Suppressor macrophage (primary cell): Measurements from ENCODE around the gene PRPF40A.
A peak's percentile ranks its signal among the peaks of the same experiment; 100 is the strongest.

Experiments used
- DNase-seq, 4 experiments: peaks; one replicate each; pipeline ENCODE4 v3.0.0-alpha.2; 2020 to 2022

PRPF40A gene

GRCh38 chr2:152716805-152717227, 445 bp downstream of the PRPF40A start:
- DNase-seq, result no peak

- peak; percentile 41 to 63 (median 50) for DNase-seq
These were observed 1.3 kb downstream of the PRPF40A start for GRCh38 chr2:152715854-152716428.

GRCh38 chr2:152715112-152715511, 2.1 kb downstream of the PRPF40A start:
- no peak for DNase-seq

GRCh38 chr2:152710713-152711112, 6.5 kb downstream of the PRPF40A start:
- no peak for DNase-seq

- no peak for DNase-seq
These were observed 8.5 kb downstream of the PRPF40A start for GRCh38 chr2:152708742-152709141.

- no peak for DNase-seq
These were observed 10.7 kb downstream of the PRPF40A start for GRCh38 chr2:152706477-152707021.

GRCh38 chr2:152701198-152701597, 16.1 kb downstream of the PRPF40A start:
- DNase-seq, result no peak

- no peak for DNase-seq
These were observed 20.8 kb downstream of the PRPF40A start for GRCh38 chr2:152696476-152696875.

- DNase-seq, result no peak
These were observed 21.5 kb downstream of the PRPF40A start for GRCh38 chr2:152695763-152696162.

GRCh38 chr2:152694161-152694661, 23.1 kb downstream of the PRPF40A start:
- peak; percentile 17 to 41 (median 28) for DNase-seq

- DNase-seq, result no peak
These were observed 24.2 kb downstream of the PRPF40A start for GRCh38 chr2:152693033-152693432.

- no peak for DNase-seq
These were observed 30.9 kb downstream of the PRPF40A start for GRCh38 chr2:152686321-152686720.

GRCh38 chr2:152683400-152683799, 33.9 kb downstream of the PRPF40A start:
- no peak for DNase-seq

GRCh38 chr2:152682663-152683062, 34.6 kb downstream of the PRPF40A start:
- DNase-seq, result no peak

GRCh38 chr2:152678808-152679207, 38.5 kb downstream of the PRPF40A start:
- no peak for DNase-seq

- no peak for DNase-seq
These were observed 40.8 kb downstream of the PRPF40A start for GRCh38 chr2:152676461-152676860.

GRCh38 chr2:152674334-152674733, 42.9 kb downstream of the PRPF40A start:
- DNase-seq, result no peak

GRCh38 chr2:152664725-152665124, 52.5 kb downstream of the PRPF40A start:
- no peak for DNase-seq

GRCh38 chr2:152661076-152661475, 56.2 kb downstream of the PRPF40A start:
- no peak for DNase-seq

GRCh38 chr2:152658221-152658620, 59.0 kb downstream of the PRPF40A start:
- no peak for DNase-seq

GRCh38 chr2:152657043-152657442, 60.2 kb downstream of the PRPF40A start:
- no peak for DNase-seq

GRCh38 chr2:152655880-152656279, 61.4 kb downstream of the PRPF40A start:
- DNase-seq, result no peak

GRCh38 chr2:152651834-152652233, 65.4 kb downstream of the PRPF40A start:
- DNase-seq, result no peak

GRCh38 chr2:152650768-152651371, 66.4 kb downstream of the PRPF40A start:
- DNase-seq, result no peak
